Fibroblast of skin of abdomen (primary cell): Measurements from ENCODE around the gene G3BP1. TPM values are rescaled to one million over a fixed set of nuclear protein-coding genes. Genes with fewer than 3 reads are reported as not detected.
"Not testable (repeated sequence)": the region's sequence is repeated elsewhere in the genome, so short reads cannot be mapped to it uniquely, and the experiment has no call there.

ENCODE experiments used
- DNase-seq: peaks from one replicate; pipeline ENCODE4 v3.0.0-alpha.2; 2013
- polyA plus RNA-seq, 2 experiments: library from polyadenylated mRNA; unstranded; fragments of 120-200 nt; gene quantifications; one replicate each; pipeline ENCODE4 v1.2.1, GENCODE V29; 2013; ENCODE audit not compliant: insufficient read length in 2 of 2

Gene G3BP1
- 117 TPM for polyA plus RNA-seq (2013, experiment 1 of 2; ENCODE audit: insufficient read length)
- polyA plus RNA-seq (2013, experiment 2 of 2; ENCODE audit: insufficient read length) = 114 TPM

- peak; percentile 100 for DNase-seq
These were observed at the start of gene G3BP1 for GRCh38 chr5:151771259-151772028. TSS of gene G3BP1 (plus strand) at chr5:151771954. CDS start at chr5:151786621, 14,667 bp downstream.

- DNase-seq = no peak
These were observed 49.2 kb upstream of the G3BP1 start for GRCh38 chr5:151722546-151722945.

- no peak for DNase-seq
These were observed 47.4 kb upstream of the G3BP1 start for GRCh38 chr5:151724360-151724759.

GRCh38 chr5:151729597-151729996 is 42.2 kb upstream of the G3BP1 start:
- not testable (repeated sequence) for DNase-seq

GRCh38 chr5:151730381-151730780 is 41.4 kb upstream of the G3BP1 start:
- no peak for DNase-seq

GRCh38 chr5:151733358-151734063 is 38.2 kb upstream of the G3BP1 start:
- DNase-seq = peak; percentile 88

- DNase-seq = no peak
These were observed 37.7 kb upstream of the G3BP1 start for GRCh38 chr5:151734064-151734408.

GRCh38 chr5:151735646-151736045 is 36.1 kb upstream of the G3BP1 start:
- no peak for DNase-seq

- DNase-seq = no peak
These were observed 34.3 kb upstream of the G3BP1 start for GRCh38 chr5:151737431-151737830.

GRCh38 chr5:151738125-151738848 is 33.5 kb upstream of the G3BP1 start:
- DNase-seq = no peak

- DNase-seq = no peak
These were observed 32.4 kb upstream of the G3BP1 start for GRCh38 chr5:151739395-151739794.

GRCh38 chr5:151739939-151740335 is 31.8 kb upstream of the G3BP1 start:
- DNase-seq = peak; percentile 99

- no peak for DNase-seq
These were observed 31.3 kb upstream of the G3BP1 start for GRCh38 chr5:151740336-151740942.

- peak; percentile 82 for DNase-seq
These were observed 30.8 kb upstream of the G3BP1 start for GRCh38 chr5:151740958-151741373.

- DNase-seq = peak; percentile 83
These were observed 29.9 kb upstream of the G3BP1 start for GRCh38 chr5:151741678-151742423.

- DNase-seq = peak; percentile 76
These were observed 28.9 kb upstream of the G3BP1 start for GRCh38 chr5:151742870-151743294.

- DNase-seq = peak; percentile 44
These were observed 28.2 kb upstream of the G3BP1 start for GRCh38 chr5:151743530-151743929.

GRCh38 chr5:151745071-151745705 is 26.6 kb upstream of the G3BP1 start:
- peak; percentile 76 for DNase-seq

GRCh38 chr5:151750121-151750520 is 21.6 kb upstream of the G3BP1 start:
- DNase-seq = no peak

GRCh38 chr5:151751091-151751490 is 20.7 kb upstream of the G3BP1 start:
- peak; percentile 28 for DNase-seq

GRCh38 chr5:151751593-151751992 is 20.2 kb upstream of the G3BP1 start:
- no peak for DNase-seq
